Right renal cortex interstitium (tissue), 3 donors: Measurements from ENCODE around the gene EP400. TPM values are rescaled to one million over a fixed set of nuclear protein-coding genes. Genes with fewer than 3 reads are reported as not detected.
"Not testable (repeated sequence)": the region's sequence is repeated elsewhere in the genome, so short reads cannot be mapped to it uniquely, and the experiment has no call there.

Experiments
- DNase-seq, 3 donors: peaks; one replicate each; pipeline ENCODE4 v3.0.0-alpha.2; 2013; ENCODE audit warnings: low read depth in 3 of 3, low spot score in 2 of 3
- polyA plus RNA-seq, 3 donors: library from polyadenylated mRNA; unstranded; fragments of 120-200 nt; gene quantifications; one replicate each; pipeline ENCODE4 v1.2.1, GENCODE V29; 2013; ENCODE audit not compliant: insufficient read length in 3 of 3

EP400 gene
- polyA plus RNA-seq, 3 donors = 29.2 to 31.6 (median 30.8) TPM

GRCh38 chr12:131947482-131948027, 2.2 kb upstream of the EP400 start:
- no peak for DNase-seq

GRCh38 chr12:131948166-131948712, 1.5 kb upstream of the EP400 start:
- DNase-seq = no peak

GRCh38 chr12:131948713-131949430, 870 bp upstream of the EP400 start:
- DNase-seq = not testable (repeated sequence)

- DNase-seq = no peak
These were observed 606 bp downstream of the EP400 start for GRCh38 chr12:131950182-131950913.

DNA sequence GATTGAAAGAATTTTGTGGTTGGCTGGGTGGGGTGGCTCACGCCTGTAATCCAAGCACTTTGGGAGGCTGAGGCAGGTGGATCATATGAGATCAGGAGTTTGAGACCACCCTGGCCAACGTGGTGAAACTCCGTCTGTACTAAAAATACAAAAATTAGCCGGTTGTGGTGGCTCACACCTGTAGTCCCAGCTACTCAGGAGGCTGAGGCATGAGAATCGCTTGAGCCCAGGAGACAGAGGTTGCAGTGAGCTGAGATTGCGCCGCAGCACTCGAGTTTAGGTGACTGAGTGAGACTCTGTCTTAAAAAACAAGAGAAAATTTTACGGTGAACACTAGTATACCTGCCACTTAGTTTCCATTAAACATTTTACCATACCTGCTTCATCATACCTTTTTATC, 4.1 kb downstream of the EP400 start:
- not testable (repeated sequence) for DNase-seq

- DNase-seq = not testable (repeated sequence)
These were observed 4.7 kb downstream of the EP400 start for GRCh38 chr12:131954460-131954859.

DNA sequence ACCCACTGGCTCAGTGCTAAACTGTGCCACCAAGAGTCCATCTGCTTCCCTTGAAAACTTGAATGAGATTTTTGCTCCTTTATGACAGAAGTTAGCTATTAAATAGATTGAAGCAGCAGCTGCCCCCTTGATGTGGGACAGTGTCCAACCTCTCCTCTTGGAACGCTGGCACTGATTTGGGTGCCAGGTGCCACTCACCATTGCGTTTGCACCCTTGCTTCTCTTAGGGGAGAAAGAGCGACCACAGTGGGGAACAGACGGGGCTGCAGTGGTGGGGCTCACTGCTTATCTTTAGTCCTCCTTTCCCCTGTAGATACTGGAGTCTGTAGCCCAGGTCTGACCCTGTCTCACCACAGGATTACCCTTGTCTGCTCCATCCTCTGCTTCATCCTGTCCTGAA, 9.4 kb downstream of the EP400 start:
- no peak for DNase-seq

DNA sequence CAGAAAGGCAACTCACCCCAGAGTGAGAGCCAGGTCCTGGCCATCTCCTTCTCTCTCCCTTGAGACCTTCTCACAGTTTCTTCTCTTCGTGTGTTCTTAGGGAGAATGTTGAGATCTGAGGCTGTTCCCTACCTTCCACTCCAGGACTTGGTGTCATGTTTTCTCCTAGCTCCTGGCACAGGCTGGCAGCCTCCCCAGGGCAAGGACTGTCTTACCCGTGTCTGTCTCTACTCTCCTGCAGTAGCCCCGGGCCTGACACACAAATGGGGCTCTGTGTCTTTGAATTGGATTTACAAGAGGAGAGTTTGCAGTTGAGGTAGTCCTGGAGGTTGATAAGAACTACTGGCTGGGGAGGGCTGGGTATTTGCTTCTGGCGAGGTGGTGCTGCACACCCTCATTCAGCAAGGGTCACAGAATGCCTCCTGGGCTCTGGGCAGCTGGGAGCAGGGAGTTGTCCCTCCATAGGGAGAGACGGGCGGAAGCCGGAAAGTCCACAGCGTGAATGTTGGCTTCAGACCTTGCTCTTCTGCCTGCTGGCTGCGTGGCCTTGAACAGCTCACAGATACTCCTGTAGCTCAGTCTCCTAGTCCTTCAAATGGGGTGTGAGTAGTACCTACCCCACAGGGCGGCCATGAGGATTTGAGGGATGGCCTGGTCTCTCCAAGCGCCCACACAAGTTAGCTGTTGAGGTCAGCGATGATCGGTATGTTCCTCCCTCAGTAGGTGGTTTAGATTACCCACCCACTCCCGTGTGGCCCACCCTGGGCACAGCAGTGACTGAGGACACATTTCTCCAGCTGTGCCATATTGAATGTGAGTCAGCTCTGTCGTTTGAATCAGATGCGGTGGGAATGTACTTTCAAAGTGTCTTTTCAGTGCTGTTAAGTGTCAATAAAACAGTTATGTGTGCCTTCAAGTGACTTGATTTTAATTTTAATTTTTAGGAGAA, 10.2 kb downstream of the EP400 start:
- no peak for DNase-seq

DNA sequence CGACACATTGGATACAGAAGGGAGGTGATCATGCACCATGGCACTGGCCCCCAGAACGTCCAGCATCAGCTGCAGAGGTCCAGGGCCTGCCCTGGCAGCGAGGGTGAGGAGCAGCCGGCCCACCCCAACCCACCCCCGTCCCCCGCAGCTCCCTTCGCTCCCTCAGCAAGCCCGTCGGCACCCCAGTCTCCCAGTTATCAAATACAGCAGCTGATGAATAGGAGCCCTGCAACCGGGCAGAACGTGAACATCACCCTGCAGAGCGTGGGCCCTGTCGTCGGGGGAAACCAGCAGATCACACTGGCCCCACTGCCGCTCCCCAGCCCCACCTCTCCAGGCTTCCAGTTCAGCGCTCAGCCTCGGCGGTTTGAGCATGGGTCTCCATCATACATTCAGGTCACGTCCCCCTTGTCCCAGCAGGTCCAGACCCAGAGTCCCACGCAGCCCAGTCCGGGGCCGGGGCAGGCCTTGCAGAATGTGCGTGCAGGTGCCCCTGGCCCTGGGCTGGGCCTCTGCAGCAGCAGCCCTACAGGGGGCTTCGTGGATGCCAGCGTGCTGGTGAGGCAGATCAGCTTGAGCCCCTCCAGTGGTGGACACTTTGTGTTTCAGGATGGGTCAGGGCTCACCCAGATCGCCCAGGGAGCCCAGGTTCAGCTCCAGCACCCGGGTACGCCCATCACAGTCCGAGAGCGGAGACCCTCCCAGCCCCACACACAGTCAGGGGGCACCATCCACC, 11.0 kb downstream of the EP400 start:
- not testable (repeated sequence) for DNase-seq

DNA sequence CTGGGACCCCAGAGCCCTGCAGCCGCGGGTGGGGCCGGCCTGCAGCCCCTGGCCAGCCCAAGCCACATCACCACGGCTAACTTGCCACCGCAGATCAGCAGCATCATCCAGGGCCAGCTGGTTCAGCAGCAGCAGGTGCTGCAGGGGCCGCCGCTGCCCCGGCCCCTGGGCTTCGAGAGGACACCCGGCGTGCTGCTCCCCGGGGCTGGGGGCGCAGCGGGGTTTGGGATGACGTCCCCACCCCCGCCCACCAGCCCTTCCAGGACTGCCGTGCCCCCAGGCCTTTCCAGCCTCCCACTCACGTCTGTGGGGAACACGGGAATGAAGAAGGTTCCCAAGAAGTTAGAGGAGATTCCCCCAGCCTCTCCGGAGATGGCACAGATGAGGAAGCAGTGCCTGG, 11.6 kb downstream of the EP400 start:
- not testable (repeated sequence) for DNase-seq

- DNase-seq = no peak
These were observed 12.3 kb downstream of the EP400 start for GRCh38 chr12:131962069-131962468.

DNA sequence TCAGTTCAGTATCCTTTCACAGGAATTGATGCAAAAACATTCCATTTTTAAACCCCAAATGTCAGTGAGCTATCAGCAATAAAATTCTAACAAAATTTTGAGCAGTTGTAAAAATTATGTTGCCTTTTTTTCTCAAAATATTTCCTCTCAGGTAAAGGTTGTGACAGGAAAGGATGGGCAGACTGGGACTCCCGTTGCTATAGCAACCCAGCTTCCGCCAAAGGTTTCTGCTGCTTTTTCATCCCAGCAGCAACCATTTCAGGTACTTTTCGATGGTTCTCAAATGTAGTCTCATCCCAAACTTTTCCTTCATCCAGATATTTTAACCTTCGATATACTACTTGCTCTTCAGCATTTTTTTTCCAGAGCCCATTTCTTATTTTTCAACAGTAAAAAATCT, 13.6 kb downstream of the EP400 start:
- DNase-seq = no peak

DNA sequence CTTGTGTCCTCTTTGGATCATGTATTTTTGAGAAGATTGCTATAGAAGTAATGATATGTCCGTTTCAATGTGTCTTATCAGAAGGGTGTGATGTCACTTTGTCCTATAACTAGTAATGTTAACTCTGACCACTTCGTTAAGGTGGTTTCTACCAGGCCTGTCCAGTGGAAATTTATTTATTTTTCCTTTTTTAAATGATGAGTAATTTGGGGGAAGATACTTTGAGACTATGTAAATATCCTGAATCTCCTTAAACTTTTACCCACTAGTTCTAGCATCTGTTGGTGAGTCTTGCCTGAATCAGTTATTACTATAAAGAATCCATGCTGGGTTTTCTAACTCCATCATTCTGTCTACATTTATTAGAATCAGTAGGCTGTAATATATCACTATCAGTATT, 15.3 kb downstream of the EP400 start:
- no peak for DNase-seq

DNA sequence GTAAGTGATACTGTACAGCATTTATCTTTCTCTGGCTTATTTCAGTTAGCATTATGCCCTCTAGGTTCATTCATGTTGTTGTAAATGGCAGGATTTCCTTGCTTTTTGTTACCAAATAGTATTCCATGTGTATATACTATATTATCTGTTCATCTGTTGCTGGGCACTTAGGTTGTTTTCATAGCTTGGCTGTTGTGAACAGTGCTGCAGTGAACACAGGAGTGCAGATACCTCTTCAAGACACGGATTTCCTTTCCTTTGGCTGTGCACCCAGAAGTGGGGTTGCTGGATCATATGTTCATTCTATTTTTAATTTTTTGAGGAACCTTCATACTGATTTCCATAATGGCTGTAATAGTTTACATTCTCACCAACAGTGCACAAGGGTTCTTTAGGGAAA, 21.5 kb downstream of the EP400 start:
- no peak for DNase-seq

GRCh38 chr12:131975228-131975627, 25.5 kb downstream of the EP400 start:
- no peak for DNase-seq

- no peak for DNase-seq
These were observed 29.9 kb downstream of the EP400 start for GRCh38 chr12:131979606-131980005.

GRCh38 chr12:131980263-131980662, 30.5 kb downstream of the EP400 start:
- DNase-seq = no peak

- no peak for DNase-seq
These were observed 31.6 kb downstream of the EP400 start for GRCh38 chr12:131981388-131981787.

GRCh38 chr12:131982041-131982440, 32.3 kb downstream of the EP400 start:
- DNase-seq = no peak

DNA sequence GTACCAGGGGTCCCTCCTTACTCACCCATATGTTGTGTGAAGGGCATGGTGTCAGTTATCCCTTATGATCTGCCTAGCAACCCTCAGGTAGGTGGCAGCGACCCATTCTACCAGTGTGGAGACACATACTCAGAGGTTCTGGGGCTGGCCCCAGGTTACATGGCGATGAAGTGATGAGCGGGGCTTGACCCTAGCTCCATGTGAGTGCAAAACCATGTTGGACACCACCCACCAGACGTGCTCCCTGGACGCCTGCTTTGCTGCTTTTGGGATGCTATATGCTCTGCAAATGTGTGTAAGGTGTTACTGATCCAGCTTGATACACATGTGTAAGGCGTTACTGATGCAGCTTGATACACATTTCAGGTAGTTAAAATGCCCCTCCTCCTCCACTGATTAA, 33.3 kb downstream of the EP400 start:
- no peak for DNase-seq
